GM19035 (cell line): Measurements from ENCODE around the gene CYB5B.

Experiments used
- ATAC-seq: cut with Tn5 transposase; IDR thresholded peaks from one replicate; pipeline ENCODE4 v1.9.1; 2021; ENCODE audit not compliant: unreplicated experiment

Gene CYB5B

GRCh38 chr16:69483611-69484010 lies 59.2 kb downstream of the CYB5B start:
- ATAC-seq, result no peak

- ATAC-seq, result no peak
These were observed 60.9 kb downstream of the CYB5B start for GRCh38 chr16:69485361-69485760.

- ATAC-seq, result no peak
These were observed 61.4 kb downstream of the CYB5B start for GRCh38 chr16:69485816-69486215.

GRCh38 chr16:69486272-69486671 lies 61.9 kb downstream of the CYB5B start:
- no peak for ATAC-seq

GRCh38 chr16:69486724-69487123 lies 62.3 kb downstream of the CYB5B start:
- ATAC-seq, result no peak

GRCh38 chr16:69490707-69491324 lies 66.4 kb downstream of the CYB5B start:
- no peak for ATAC-seq

GRCh38 chr16:69494991-69495392 lies 70.6 kb downstream of the CYB5B start:
- ATAC-seq, result no peak

- ATAC-seq, result no peak
These were observed 71.4 kb downstream of the CYB5B start for GRCh38 chr16:69495821-69496220.

- no peak for ATAC-seq
These were observed 72.0 kb downstream of the CYB5B start for GRCh38 chr16:69496376-69496775.

- ATAC-seq, result no peak
These were observed 72.5 kb downstream of the CYB5B start for GRCh38 chr16:69496896-69497295.

GRCh38 chr16:69497876-69498596 lies 73.6 kb downstream of the CYB5B start:
- ATAC-seq, result no peak

GRCh38 chr16:69498926-69499325 lies 74.5 kb downstream of the CYB5B start:
- no peak for ATAC-seq

GRCh38 chr16:69499541-69500230 lies 75.3 kb downstream of the CYB5B start:
- ATAC-seq, result no peak

- ATAC-seq, result no peak
These were observed 76.1 kb downstream of the CYB5B start for GRCh38 chr16:69500496-69500895.

GRCh38 chr16:69501956-69502745 lies 77.7 kb downstream of the CYB5B start:
- ATAC-seq, result no peak

- ATAC-seq, result no peak
These were observed 78.8 kb downstream of the CYB5B start for GRCh38 chr16:69503244-69503643.

- ATAC-seq, result no peak
These were observed 83.8 kb downstream of the CYB5B start for GRCh38 chr16:69508033-69508755.

- no peak for ATAC-seq
These were observed 84.7 kb downstream of the CYB5B start for GRCh38 chr16:69509125-69509524.

GRCh38 chr16:69511651-69512050 lies 87.2 kb downstream of the CYB5B start:
- ATAC-seq, result no peak

GRCh38 chr16:69513180-69513966 lies 89.0 kb downstream of the CYB5B start:
- no peak for ATAC-seq
